ENCODE data around the gene SWSAP1. TPM values are rescaled to one million over a fixed set of nuclear protein-coding genes. Genes with fewer than 3 reads are reported as not detected.

SWSAP1 gene
- total and polyA plus RNA-seq, 2 of the 8 experiments (the other 6 are each of a cell fraction or from before 2014, with no cell fraction given), result 3.1 to 5.2 TPM

GRCh38 chr19:11373885-11374432 lies 507 bp upstream of the SWSAP1 start (continued):
- TF ChIP-seq, protein P1, sequence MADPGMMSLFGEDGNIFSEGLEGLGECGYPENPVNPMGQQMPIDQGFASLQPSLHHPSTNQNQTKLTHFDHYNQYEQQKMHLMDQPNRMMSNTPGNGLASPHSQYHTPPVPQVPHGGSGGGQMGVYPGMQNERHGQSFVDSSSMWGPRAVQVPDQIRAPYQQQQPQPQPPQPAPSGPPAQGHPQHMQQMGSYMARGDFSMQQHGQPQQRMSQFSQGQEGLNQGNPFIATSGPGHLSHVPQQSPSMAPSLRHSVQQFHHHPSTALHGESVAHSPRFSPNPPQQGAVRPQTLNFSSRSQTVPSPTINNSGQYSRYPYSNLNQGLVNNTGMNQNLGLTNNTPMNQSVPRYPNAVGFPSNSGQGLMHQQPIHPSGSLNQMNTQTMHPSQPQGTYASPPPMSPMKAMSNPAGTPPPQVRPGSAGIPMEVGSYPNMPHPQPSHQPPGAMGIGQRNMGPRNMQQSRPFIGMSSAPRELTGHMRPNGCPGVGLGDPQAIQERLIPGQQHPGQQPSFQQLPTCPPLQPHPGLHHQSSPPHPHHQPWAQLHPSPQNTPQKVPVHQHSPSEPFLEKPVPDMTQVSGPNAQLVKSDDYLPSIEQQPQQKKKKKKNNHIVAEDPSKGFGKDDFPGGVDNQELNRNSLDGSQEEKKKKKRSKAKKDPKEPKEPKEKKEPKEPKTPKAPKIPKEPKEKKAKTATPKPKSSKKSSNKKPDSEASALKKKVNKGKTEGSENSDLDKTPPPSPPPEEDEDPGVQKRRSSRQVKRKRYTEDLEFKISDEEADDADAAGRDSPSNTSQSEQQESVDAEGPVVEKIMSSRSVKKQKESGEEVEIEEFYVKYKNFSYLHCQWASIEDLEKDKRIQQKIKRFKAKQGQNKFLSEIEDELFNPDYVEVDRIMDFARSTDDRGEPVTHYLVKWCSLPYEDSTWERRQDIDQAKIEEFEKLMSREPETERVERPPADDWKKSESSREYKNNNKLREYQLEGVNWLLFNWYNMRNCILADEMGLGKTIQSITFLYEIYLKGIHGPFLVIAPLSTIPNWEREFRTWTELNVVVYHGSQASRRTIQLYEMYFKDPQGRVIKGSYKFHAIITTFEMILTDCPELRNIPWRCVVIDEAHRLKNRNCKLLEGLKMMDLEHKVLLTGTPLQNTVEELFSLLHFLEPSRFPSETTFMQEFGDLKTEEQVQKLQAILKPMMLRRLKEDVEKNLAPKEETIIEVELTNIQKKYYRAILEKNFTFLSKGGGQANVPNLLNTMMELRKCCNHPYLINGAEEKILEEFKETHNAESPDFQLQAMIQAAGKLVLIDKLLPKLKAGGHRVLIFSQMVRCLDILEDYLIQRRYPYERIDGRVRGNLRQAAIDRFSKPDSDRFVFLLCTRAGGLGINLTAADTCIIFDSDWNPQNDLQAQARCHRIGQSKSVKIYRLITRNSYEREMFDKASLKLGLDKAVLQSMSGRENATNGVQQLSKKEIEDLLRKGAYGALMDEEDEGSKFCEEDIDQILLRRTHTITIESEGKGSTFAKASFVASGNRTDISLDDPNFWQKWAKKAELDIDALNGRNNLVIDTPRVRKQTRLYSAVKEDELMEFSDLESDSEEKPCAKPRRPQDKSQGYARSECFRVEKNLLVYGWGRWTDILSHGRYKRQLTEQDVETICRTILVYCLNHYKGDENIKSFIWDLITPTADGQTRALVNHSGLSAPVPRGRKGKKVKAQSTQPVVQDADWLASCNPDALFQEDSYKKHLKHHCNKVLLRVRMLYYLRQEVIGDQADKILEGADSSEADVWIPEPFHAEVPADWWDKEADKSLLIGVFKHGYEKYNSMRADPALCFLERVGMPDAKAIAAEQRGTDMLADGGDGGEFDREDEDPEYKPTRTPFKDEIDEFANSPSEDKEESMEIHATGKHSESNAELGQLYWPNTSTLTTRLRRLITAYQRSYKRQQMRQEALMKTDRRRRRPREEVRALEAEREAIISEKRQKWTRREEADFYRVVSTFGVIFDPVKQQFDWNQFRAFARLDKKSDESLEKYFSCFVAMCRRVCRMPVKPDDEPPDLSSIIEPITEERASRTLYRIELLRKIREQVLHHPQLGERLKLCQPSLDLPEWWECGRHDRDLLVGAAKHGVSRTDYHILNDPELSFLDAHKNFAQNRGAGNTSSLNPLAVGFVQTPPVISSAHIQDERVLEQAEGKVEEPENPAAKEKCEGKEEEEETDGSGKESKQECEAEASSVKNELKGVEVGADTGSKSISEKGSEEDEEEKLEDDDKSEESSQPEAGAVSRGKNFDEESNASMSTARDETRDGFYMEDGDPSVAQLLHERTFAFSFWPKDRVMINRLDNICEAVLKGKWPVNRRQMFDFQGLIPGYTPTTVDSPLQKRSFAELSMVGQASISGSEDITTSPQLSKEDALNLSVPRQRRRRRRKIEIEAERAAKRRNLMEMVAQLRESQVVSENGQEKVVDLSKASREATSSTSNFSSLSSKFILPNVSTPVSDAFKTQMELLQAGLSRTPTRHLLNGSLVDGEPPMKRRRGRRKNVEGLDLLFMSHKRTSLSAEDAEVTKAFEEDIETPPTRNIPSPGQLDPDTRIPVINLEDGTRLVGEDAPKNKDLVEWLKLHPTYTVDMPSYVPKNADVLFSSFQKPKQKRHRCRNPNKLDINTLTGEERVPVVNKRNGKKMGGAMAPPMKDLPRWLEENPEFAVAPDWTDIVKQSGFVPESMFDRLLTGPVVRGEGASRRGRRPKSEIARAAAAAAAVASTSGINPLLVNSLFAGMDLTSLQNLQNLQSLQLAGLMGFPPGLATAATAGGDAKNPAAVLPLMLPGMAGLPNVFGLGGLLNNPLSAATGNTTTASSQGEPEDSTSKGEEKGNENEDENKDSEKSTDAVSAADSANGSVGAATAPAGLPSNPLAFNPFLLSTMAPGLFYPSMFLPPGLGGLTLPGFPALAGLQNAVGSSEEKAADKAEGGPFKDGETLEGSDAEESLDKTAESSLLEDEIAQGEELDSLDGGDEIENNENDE (IDR thresholded peaks at IDR 0.05; ENCODE audit: insufficient replicate concordance, low read length), result no peak
- TF ChIP-seq RFX5 (IDR thresholded peaks at IDR 0.05; ENCODE audit: borderline replicate concordance, low read depth, low read length) (no peak), TBP (IDR thresholded peaks at IDR 0.05; ENCODE audit: low read depth, low read length) (no peak)
